Common myeloid progenitor, CD34-positive (primary cell): ENCODE data around the gene OPTC.
A peak's percentile ranks its signal among the peaks of the same experiment; 100 is the strongest.

ENCODE experiments used
- CTCF ChIA-PET: fragments of 350-600 bp; sonication (Branson Sonifier 250); formaldehyde crosslinking; loops from one replicate; lab custom pipeline; 2021; ENCODE audit warnings: antibody characterized with exemption; lab: Charles Lee
- POLR2A ChIA-PET: fragments of 350-600 bp; sonication (Branson Sonifier 250); formaldehyde crosslinking; loops from one replicate; lab custom pipeline; 2021; ENCODE audit warnings: antibody characterized with exemption; lab: Charles Lee
- DNase-seq, 3 donors: peaks; one replicate each; pipeline versions ENCODE4 v3.0.0 to v3.0.0-alpha.2; 2013
- H3K27ac ChIP-seq, 2 experiments: 1 replicate in 1 of 2; 2 replicates in 1 of 2; pipeline ENCODE4 v1.7.0; 2013; ENCODE audit warnings: inconsistent platforms in 2 of 2, low read length in 2 of 2, mild to moderate bottlenecking in 2 of 2, low read depth in 1 of 2, moderate library complexity in 1 of 2; ENCODE audit not compliant: severe bottlenecking in 2 of 2, insufficient read depth in 1 of 2, poor library complexity in 1 of 2
- H3K27me3 ChIP-seq, 5 experiments: replicated peaks in 2 of 5; 1 replicate in 3 of 5; 2 replicates in 2 of 5; pipeline versions ENCODE4 v1.6.1 to v1.7.0; 2013; ENCODE audit warnings: low read length in 4 of 5, mild to moderate bottlenecking in 2 of 5, moderate library complexity in 2 of 5, inconsistent platforms in 1 of 5; ENCODE audit not compliant: insufficient read depth in 5 of 5, control insufficient read depth in 4 of 5
- H3K36me3 ChIP-seq, 4 experiments: 1 replicate in 2 of 4; 2 replicates in 2 of 4; pipeline versions ENCODE4 v1.6.1 to v1.7.0; 2013; ENCODE audit warnings: low read length in 3 of 4, control low read depth in 1 of 4, mild to moderate bottlenecking in 1 of 4; ENCODE audit not compliant: control insufficient read depth in 4 of 4, insufficient read depth in 4 of 4
- H3K4me1 ChIP-seq, 4 experiments: 1 replicate in 3 of 4; 2 replicates in 1 of 4; pipeline versions ENCODE4 v1.6.1 to v1.7.1; 2013; ENCODE audit warnings: low read length in 3 of 4, mild to moderate bottlenecking in 3 of 4, control low read depth in 1 of 4, inconsistent platforms in 1 of 4, moderate library complexity in 1 of 4; ENCODE audit not compliant: control insufficient read depth in 4 of 4, insufficient read depth in 4 of 4; ENCODE audit errors: control extremely low read depth in 1 of 4
- H3K4me3 ChIP-seq, 7 experiments: 1 replicate in 4 of 7; 2 replicates in 3 of 7; pipeline versions ENCODE4 v1.5.1 to v1.7.0; 2013; ENCODE audit warnings: mild to moderate bottlenecking in 7 of 7, low read length in 6 of 7, moderate library complexity in 6 of 7, inconsistent platforms in 2 of 7, low read depth in 2 of 7, control low read depth in 1 of 7; ENCODE audit not compliant: insufficient read depth in 4 of 7, control insufficient read depth in 1 of 7; ENCODE audit errors: extremely low read depth in 1 of 7
- H3K9me3 ChIP-seq, 5 experiments: 1 replicate in 4 of 5; 2 replicates in 1 of 5; pipeline versions ENCODE4 v1.6.1 to v1.7.1; 2013; ENCODE audit warnings: low read length in 4 of 5, mild to moderate bottlenecking in 2 of 5, inconsistent platforms in 1 of 5, low read depth in 1 of 5, moderate library complexity in 1 of 5; ENCODE audit not compliant: control insufficient read depth in 4 of 5, insufficient read depth in 2 of 5; ENCODE audit errors: control extremely low read depth in 1 of 5
- WGBS: methylation state at CpG from one replicate; pipeline ENCODE4 v1.1.5; 2013; ENCODE audit not compliant: insufficient coverage; 5-methylcytosine and 5-hydroxymethylcytosine counted together

Gene OPTC

GRCh38 chr1:203497269-203497777 is 3.4 kb downstream of the OPTC start:
- Histone ChIP-seq H3K9me3 (no peaks in the 10 kb centered on the region), H3K36me3 (no peaks in the 10 kb centered on the region), H3K4me1 (no peaks in the 10 kb centered on the region), H3K27ac (no peak overlapping the region), H3K27me3 (no peaks in the 10 kb centered on the region), H3K4me3 (no peak overlapping the region)
- CTCF ChIA-PET = interaction anchor here (0.7 to 1.2 kb wide), 2 partner anchors 9 to 97 kb away, joined by 3 to 4 read pairs; no protein-coding TSS in a partner anchor
- POLR2A ChIA-PET = no interaction called here
- no peak for DNase-seq
- WGBS = 60% methylated on average over 1 of the region's 5 CpGs

- Histone ChIP-seq H3K27ac (no peak overlapping the region), H3K27me3 (peaks cover 0 to 9% (median 3%) of the 10 kb centered on the region in 5 experiments), H3K4me3 (no peak overlapping the region), H3K9me3 (no peaks in the 10 kb centered on the region), H3K4me1 (no peaks in the 10 kb centered on the region), H3K36me3 (no peaks in the 10 kb centered on the region)
- POLR2A ChIA-PET = no interaction called here
- WGBS = 97% methylated on average over 6 of the region's 7 CpGs
- CTCF ChIA-PET = interaction anchor here (0.9 to 1.6 kb wide), 4 partner anchors 12 to 233 kb away, joined by 3 to 9 read pairs (median 6); no protein-coding TSS in a partner anchor
- DNase-seq = no peak
Measured at GRCh38 chr1:203499643-203500278, 5.8 kb downstream of the OPTC start.

GRCh38 chr1:203500279-203500678 is 6.3 kb downstream of the OPTC start:
- ChIA-PET CTCF (no interaction called here), POLR2A (no interaction called here)
- H3K9me3 ChIP-seq = no peaks in the 10 kb centered on the region
- H3K4me3 ChIP-seq = no peak overlapping the region
- DNase-seq = no peak
- peaks cover 0 to 9% (median 3%) of the 10 kb centered on the region in 5 experiments for H3K27me3 ChIP-seq
- no CpG with 5 or more reads among the region's 1 CpG for WGBS
- no peak overlapping the region for H3K27ac ChIP-seq
- H3K4me1 ChIP-seq = no peaks in the 10 kb centered on the region
- H3K36me3 ChIP-seq = no peaks in the 10 kb centered on the region

- POLR2A ChIA-PET = interaction anchor here (0.6 kb wide), 2 partner anchors 52 to 169 kb away, joined by 5 read pairs; no protein-coding TSS in a partner anchor
- Histone ChIP-seq H3K36me3 (no peaks in the 10 kb centered on the region), H3K4me1 (no peaks in the 10 kb centered on the region), H3K27ac (no peak overlapping the region), H3K27me3 (peaks cover 0 to 9% (median 3%) of the 10 kb centered on the region in 5 experiments), H3K4me3 (no peak overlapping the region), H3K9me3 (no peaks in the 10 kb centered on the region)
- WGBS = 100% methylated on average over 2 of the region's 3 CpGs
- DNase-seq = no peak
- CTCF ChIA-PET = interaction anchor here (0.9 to 10.4 kb wide), 28 partner anchors 9 to 687 kb away, joined by 3 to 172 read pairs (median 5); partner anchors contain the start of genes ATP2B4 and OPTC
Measured at GRCh38 chr1:203503836-203504235, 9.9 kb downstream of the OPTC start.

- no peaks in the 10 kb centered on the region for H3K36me3 ChIP-seq
- H3K4me3 ChIP-seq = no peak overlapping the region
- ChIA-PET POLR2A (interaction anchor here (0.6 kb wide), 2 partner anchors 169 to 194 kb away, joined by 4 to 5 read pairs; no protein-coding TSS in a partner anchor), CTCF (interaction anchor here (0.7 to 10.4 kb wide), 32 partner anchors 9 to 686 kb away, joined by 3 to 172 read pairs (median 4); partner anchors contain the start of genes ATP2B4 and OPTC)
- WGBS = 29% methylated on average over 6 of the region's 12 CpGs
- H3K9me3 ChIP-seq = no peaks in the 10 kb centered on the region
- H3K27me3 ChIP-seq = peaks cover 0 to 9% (median 3%) of the 10 kb centered on the region in 5 experiments
- no peak overlapping the region for H3K27ac ChIP-seq
- no peaks in the 10 kb centered on the region for H3K4me1 ChIP-seq
- DNase-seq = peak; percentile 65 to 82 (median 72)
Measured at GRCh38 chr1:203504400-203505250, 10.7 kb downstream of the OPTC start.

GRCh38 chr1:203505526-203506204 is 11.7 kb downstream of the OPTC start:
- Histone ChIP-seq H3K27me3 (peaks cover 0 to 9% (median 3%) of the 10 kb centered on the region in 5 experiments), H3K36me3 (no peaks in the 10 kb centered on the region), H3K4me3 (no peak overlapping the region), H3K9me3 (no peaks in the 10 kb centered on the region), H3K4me1 (no peaks in the 10 kb centered on the region), H3K27ac (no peak overlapping the region)
- ChIA-PET CTCF (interaction anchor here (0.7 to 10.4 kb wide), 16 partner anchors 8 to 239 kb away, joined by 3 to 172 read pairs (median 8); partner anchors contain the start of genes ATP2B4 and OPTC), POLR2A (no interaction called here)
- DNase-seq = no peak
- 93% methylated on average over 6 of the region's 8 CpGs for WGBS
